GM03348 (cell line): ENCODE measurements around the gene HOXA7.

Experiments
- DNase-seq: peaks from one replicate; pipeline ENCODE4 v3.0.0; 2012; ENCODE audit warnings: low spot score

HOXA7 gene

GRCh38 chr7:27118580-27118979 lies 37.9 kb downstream of the HOXA7 start:
- DNase-seq: no peak

- no peak for DNase-seq
These were observed 38.5 kb downstream of the HOXA7 start for GRCh38 chr7:27117887-27118491.

- DNase-seq: no peak
These were observed 39.3 kb downstream of the HOXA7 start for GRCh38 chr7:27116962-27117886.

GRCh38 chr7:27116031-27116961 lies 40.2 kb downstream of the HOXA7 start:
- no peak for DNase-seq

- no peak for DNase-seq
These were observed 41.1 kb downstream of the HOXA7 start for GRCh38 chr7:27115221-27116026.

GRCh38 chr7:27114881-27115220 lies 41.6 kb downstream of the HOXA7 start:
- DNase-seq: no peak

- peak; percentile 27 for DNase-seq
These were observed 42.3 kb downstream of the HOXA7 start for GRCh38 chr7:27113991-27114769.

GRCh38 chr7:27112955-27113949 lies 43.2 kb downstream of the HOXA7 start:
- no peak for DNase-seq

GRCh38 chr7:27112361-27112760 lies 44.1 kb downstream of the HOXA7 start:
- no peak for DNase-seq

- DNase-seq: no peak
These were observed 44.7 kb downstream of the HOXA7 start for GRCh38 chr7:27111751-27112277.

- DNase-seq: peak; percentile 43
These were observed 45.3 kb downstream of the HOXA7 start for GRCh38 chr7:27111042-27111750.

GRCh38 chr7:27110186-27111031 lies 46.1 kb downstream of the HOXA7 start:
- peak; percentile 73 for DNase-seq

- DNase-seq: no peak
These were observed 46.8 kb downstream of the HOXA7 start for GRCh38 chr7:27109466-27110185.

- DNase-seq: no peak
These were observed 47.9 kb downstream of the HOXA7 start for GRCh38 chr7:27108390-27109127.

- no peak for DNase-seq
These were observed 48.8 kb downstream of the HOXA7 start for GRCh38 chr7:27107391-27108381.
